ENCODE data around the gene OR4D10. TPM values are rescaled to one million over a fixed set of nuclear protein-coding genes. Genes with fewer than 3 reads are reported as not detected.

OR4D10 gene
- total and polyA plus RNA-seq, 9 of the 15 experiments (the other 6 are each of a cell fraction or from before 2014, with no cell fraction given): not detected

GRCh38 chr11:59427068-59427382, 46.1 kb upstream of the OR4D10 start:
- Histone ChIP-seq H3K9me1 (ENCODE audit: control insufficient read depth, insufficient read depth, low read length) (no peaks in the 10 kb centered on the region), H2AFZ (ENCODE audit: low read depth, low read length) (no peak overlapping the region), H3K79me2 (ENCODE audit: control insufficient read depth, insufficient read depth, low read length) (no peaks in the 10 kb centered on the region), H4K20me1 (replicated peaks; ENCODE audit: control insufficient read depth, insufficient read depth, low read length) (no peaks in the 10 kb centered on the region), H3K9ac (ENCODE audit: insufficient read depth in 1 of 2, low read depth in 2 of 2, low read length in 2 of 2) (no peak overlapping the region), H3K9me3 (replicated peaks; ENCODE audit: control insufficient read depth, insufficient read depth, low read depth, low read length) (no peaks in the 10 kb centered on the region), H3K27me3 (ENCODE audit: control insufficient read depth in 2 of 2, insufficient read depth in 2 of 2, low read length in 2 of 2) (no peaks in the 10 kb centered on the region; a peak in 1 of 5 replicates), H3K4me2 (ENCODE audit: insufficient read depth, low read length) (no peak overlapping the region), H3K4me1 (replicated peaks in 1 of 2; ENCODE audit: control insufficient read depth in 2 of 2, insufficient read depth in 2 of 2, low read length in 2 of 2) (no peaks in the 10 kb centered on the region), H3K4me3 (no peak overlapping the region), H3K36me3 (ENCODE audit: control insufficient read depth, insufficient read depth, low read length) (no peaks in the 10 kb centered on the region), H3K27ac (ENCODE audit: extremely low read depth, low read depth, low read length) (no peak overlapping the region)
- TF ChIP-seq PCBP1 (IDR thresholded peaks at IDR 0.05; ENCODE audit: low read depth, low read length, poor library complexity, severe bottlenecking) (no peak), ZNF589 (CRISPR knock-in tag; IDR thresholded peaks at IDR 0.05; ENCODE audit: low read depth) (no peak), BCLAF1 (IDR thresholded peaks at IDR 0.05; ENCODE audit: borderline replicate concordance in 1 of 2, control insufficient read depth in 1 of 2, low read depth in 2 of 2, low read length in 1 of 2) (no peak), CEBPB (tag; IDR thresholded peaks at IDR 0.05) (no peak), SMAD4 (CRISPR knock-in tag; conservative IDR thresholded peaks at IDR 0.05) (no peak)
- TF ChIP-seq, protein P1, sequence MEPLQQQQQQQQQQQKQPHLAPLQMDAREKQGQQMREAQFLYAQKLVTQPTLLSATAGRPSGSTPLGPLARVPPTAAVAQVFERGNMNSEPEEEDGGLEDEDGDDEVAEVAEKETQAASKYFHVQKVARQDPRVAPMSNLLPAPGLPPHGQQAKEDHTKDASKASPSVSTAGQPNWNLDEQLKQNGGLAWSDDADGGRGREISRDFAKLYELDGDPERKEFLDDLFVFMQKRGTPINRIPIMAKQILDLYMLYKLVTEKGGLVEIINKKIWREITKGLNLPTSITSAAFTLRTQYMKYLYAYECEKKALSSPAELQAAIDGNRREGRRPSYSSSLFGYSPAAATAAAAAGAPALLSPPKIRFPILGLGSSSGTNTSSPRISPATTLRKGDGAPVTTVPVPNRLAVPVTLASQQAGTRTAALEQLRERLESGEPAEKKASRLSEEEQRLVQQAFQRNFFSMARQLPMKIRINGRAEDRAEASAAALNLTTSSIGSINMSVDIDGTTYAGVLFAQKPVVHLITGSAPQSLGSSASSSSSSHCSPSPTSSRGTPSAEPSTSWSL (CRISPR knock-in tag; IDR thresholded peaks at IDR 0.05; ENCODE audit: borderline replicate concordance): no peak
- TF ChIP-seq, protein P2, sequence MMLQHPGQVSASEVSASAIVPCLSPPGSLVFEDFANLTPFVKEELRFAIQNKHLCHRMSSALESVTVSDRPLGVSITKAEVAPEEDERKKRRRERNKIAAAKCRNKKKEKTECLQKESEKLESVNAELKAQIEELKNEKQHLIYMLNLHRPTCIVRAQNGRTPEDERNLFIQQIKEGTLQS (IDR thresholded peaks at IDR 0.05): no peak
- TF ChIP-seq, protein P2 (CRISPR knock-in tag; conservative IDR thresholded peaks at IDR 0.05): no peak
- BruUV-seq (replicated peaks): no TSS peak
- FAIRE-seq: no peak
- intact Hi-C loops (cut with micrococcal nuclease) (no loop called here), in situ Hi-C loops (cut with MboI) (loop anchor here (10.0 kb wide), 1 partner anchor 252 kb away; the partner anchor contains the start of gene DTX4)
- no peak for ATAC-seq
- DNase-seq (ENCODE audit: extremely low read depth in 1 of 4, low spot score in 3 of 4): no peak
- POLR2A ChIA-PET: no interaction called here
- CTCF ChIA-PET (ENCODE audit: low intra/inter-chr PET ratio): no interaction called here
